Measurements from ENCODE around the gene NCOR1.

The NCOR1 gene

GRCh38 chr17:16239931-16240330 lies 24.6 kb upstream of the NCOR1 start:
- TF ChIP-seq, protein P1, sequence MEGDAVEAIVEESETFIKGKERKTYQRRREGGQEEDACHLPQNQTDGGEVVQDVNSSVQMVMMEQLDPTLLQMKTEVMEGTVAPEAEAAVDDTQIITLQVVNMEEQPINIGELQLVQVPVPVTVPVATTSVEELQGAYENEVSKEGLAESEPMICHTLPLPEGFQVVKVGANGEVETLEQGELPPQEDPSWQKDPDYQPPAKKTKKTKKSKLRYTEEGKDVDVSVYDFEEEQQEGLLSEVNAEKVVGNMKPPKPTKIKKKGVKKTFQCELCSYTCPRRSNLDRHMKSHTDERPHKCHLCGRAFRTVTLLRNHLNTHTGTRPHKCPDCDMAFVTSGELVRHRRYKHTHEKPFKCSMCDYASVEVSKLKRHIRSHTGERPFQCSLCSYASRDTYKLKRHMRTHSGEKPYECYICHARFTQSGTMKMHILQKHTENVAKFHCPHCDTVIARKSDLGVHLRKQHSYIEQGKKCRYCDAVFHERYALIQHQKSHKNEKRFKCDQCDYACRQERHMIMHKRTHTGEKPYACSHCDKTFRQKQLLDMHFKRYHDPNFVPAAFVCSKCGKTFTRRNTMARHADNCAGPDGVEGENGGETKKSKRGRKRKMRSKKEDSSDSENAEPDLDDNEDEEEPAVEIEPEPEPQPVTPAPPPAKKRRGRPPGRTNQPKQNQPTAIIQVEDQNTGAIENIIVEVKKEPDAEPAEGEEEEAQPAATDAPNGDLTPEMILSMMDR (IDR thresholded peaks at IDR 0.05): no peak

DNA sequence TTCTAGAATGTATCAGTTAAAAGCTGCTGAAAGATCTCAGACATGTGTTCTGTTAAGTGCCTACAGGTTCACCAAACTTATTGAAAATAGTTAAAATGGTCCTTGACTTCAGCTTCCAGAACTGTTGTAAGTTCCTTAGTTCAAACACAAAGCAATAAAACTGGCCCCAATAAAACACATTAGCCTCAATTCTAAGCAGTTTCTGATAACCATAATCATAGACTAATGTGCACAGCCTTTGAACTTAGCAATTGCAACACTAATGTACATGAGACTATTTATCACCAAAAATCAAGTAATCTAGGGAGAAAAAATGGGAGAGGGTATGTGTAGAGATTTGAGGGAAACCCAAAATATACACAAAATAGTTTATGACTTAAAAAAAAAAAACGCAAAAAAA lies 17.1 kb upstream of the NCOR1 start:
- TF ChIP-seq, protein P1 (IDR thresholded peaks at IDR 0.05): no peak

DNA sequence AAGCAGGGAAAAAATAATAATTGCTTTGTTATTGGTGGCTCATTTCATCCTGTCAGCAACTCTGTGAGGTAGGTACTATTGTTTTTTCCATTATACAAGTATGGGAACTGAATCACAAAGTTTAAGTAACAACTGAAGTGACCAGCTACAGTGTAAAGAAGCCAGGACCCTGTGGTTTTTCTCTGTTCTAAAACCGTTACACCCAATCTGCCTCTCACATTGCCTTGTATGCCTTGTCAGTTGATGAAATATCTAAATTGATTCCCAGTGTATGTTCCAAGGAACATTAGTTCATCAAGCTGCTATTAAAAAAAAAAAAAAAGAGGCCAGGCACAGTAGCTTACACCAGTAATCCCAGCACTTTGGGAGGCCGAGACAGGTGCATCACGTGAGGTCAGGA lies 7.1 kb upstream of the NCOR1 start:
- TF ChIP-seq, protein P1 (IDR thresholded peaks at IDR 0.05): no peak

- TF ChIP-seq, protein P1 (IDR thresholded peaks at IDR 0.05): no peak
These were observed 1.8 kb upstream of the NCOR1 start, which contains the start of gene PIGL for GRCh38 chr17:16217002-16217635. PIGL (plus strand) TSS chr17:16217210; CDS start chr17:16217227, 17 bp downstream.

DNA sequence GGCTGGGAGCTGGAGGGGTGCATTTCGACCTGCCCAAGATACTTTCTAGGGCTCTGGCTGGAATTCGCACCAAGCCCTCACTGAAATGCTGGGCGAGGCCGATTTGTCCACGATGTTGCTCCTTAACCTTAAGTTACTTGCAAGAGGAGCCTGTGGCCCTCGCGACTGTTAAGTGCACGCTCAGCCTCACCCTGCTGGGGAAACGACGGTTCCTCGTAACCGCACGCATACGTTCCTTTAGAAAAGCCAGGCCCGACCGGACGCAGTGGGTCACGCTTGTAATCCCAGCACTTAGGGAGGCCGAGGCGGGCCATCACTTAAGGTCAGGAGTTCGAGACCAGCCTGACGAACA lies 607 bp upstream of the NCOR1 start:
- TF ChIP-seq, protein P1 (IDR thresholded peaks at IDR 0.05): no peak

DNA sequence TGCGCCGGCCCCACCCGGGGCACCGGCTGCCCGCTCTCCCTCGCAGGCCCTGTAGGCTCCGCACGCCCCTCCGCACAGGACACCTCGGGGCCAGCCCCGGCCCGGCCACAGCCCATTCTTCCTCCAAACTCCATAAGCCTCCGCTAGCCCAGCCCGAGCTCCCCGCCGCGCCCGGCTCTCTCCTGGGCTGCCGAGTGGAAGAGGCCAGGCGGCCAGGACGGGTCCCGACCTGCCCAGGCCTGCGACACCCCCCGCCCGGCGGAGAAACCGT lies 397 bp downstream of the NCOR1 start:
- TF ChIP-seq, protein P1 (IDR thresholded peaks at IDR 0.05): no peak

DNA sequence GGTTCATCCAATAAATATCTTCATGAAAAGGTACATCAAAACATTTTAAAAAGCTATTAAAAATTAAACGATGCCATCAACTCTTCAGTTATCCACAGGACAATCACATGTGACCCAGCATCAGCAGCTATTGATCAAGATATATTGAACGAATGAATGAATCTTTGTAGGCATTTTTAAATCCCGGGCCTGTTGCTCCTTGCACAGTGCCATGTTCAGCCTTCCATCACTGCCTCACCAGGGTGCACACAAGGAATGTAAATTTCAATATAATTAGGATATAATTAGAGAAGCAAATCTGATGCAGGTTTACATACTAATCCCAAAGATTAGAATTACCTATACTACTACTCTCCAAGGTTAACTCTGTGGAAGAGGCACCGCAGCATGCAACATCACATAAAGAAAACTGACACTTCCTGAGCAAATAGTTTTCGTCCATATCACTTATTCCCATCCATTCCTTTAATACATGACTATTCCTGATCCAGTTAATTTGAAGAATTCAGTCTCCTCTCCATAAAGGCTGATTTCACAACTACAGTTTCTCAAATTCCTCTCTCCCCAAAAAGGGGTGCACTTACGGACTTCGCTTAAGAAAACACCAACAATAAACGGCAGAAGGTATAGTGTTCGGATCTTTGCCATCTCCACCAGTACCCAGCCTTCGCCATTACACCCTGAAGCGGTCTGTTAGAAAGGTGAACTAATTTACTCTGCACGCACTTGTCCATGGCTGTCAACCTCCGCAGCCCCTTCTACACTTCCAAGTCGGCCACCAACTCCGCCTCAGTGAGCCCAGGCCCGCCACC lies 938 bp downstream of the NCOR1 start:
- TF ChIP-seq, protein P1 (IDR thresholded peaks at IDR 0.05): no peak
